Naive thymus-derived CD8-positive, alpha-beta T cell (primary cell): ENCODE results near the gene LMOD3. TPM values are rescaled to one million over a fixed set of nuclear protein-coding genes. Genes with fewer than 3 reads are reported as not detected.

Source experiments
- ATAC-seq, 2 donors: fragments of 150-1000 bp; cut with Tn5 transposase in 1 of 2; sonication (Bioruptor Pico), chemical (Tn5 transposase) in 1 of 2; 1 replicate in 1 of 2; 2 replicates in 1 of 2; pipeline ENCODE4 v1.10.0; 2021; ENCODE audit warnings: mild to moderate bottlenecking in 2 of 2, moderate library complexity in 2 of 2
- POLR2A ChIA-PET: fragments of 350-600 bp; sonication (Branson Sonifier 250); formaldehyde crosslinking; loops from one replicate; lab custom pipeline; 2021; ENCODE audit warnings: antibody characterized with exemption; lab: Charles Lee
- DNase-seq, 10 donors: peaks; one replicate each; pipeline versions ENCODE4 v3.0.0 to v3.0.0-alpha.2; 2020 to 2022
- H3K27ac Mint-ChIP-seq, 10 donors: one replicate each; pipeline ENCODE4 v1.8.0; 2020 to 2022; ENCODE audit warnings: mild to moderate bottlenecking in 10 of 10, mixed read lengths in 10 of 10, moderate library complexity in 4 of 10, inconsistent platforms in 1 of 10
- H3K27me3 Mint-ChIP-seq, 5 donors: one replicate each; pipeline ENCODE4 v1.8.0; 2021 to 2022; ENCODE audit warnings: mixed read lengths in 5 of 5
- H3K36me3 Mint-ChIP-seq, 3 donors: one replicate each; pipeline ENCODE4 v1.8.0; 2020 to 2022; ENCODE audit warnings: mixed read lengths in 3 of 3, mild to moderate bottlenecking in 2 of 3, inconsistent platforms in 1 of 3
- H3K4me1 Mint-ChIP-seq, 4 donors: one replicate each; pipeline ENCODE4 v1.8.0; 2021 to 2022; ENCODE audit warnings: mixed read lengths in 4 of 4
- H3K4me3 Mint-ChIP-seq, 10 donors: one replicate each; pipeline ENCODE4 v1.8.0; 2020 to 2022; ENCODE audit warnings: mild to moderate bottlenecking in 10 of 10, mixed read lengths in 10 of 10, moderate library complexity in 6 of 10, inconsistent platforms in 1 of 10
- H3K9me3 Mint-ChIP-seq, 9 donors: one replicate each; pipeline ENCODE4 v1.8.0; 2020 to 2022; ENCODE audit warnings: mixed read lengths in 9 of 9, mild to moderate bottlenecking in 3 of 9, inconsistent platforms in 1 of 9, moderate library complexity in 1 of 9
- polyA plus RNA-seq, 3 donors: library from polyadenylated mRNA; unstranded; fragments of 300-500 nt; fragmentation: Illumina TruSeq; gene quantifications; one replicate each; pipeline ENCODE4 v1.2.3, GENCODE V29; 2021
- total RNA-seq, 8 experiments: library from RNA in 2 of 8; stranded (reverse) in 2 of 8; gene quantifications; one replicate each; pipeline ENCODE4 v1.2.3 and lab custom pipeline; 2021 to 2026

Gene LMOD3
- total and polyA plus RNA-seq, 5 experiments from 2014 or later = 0.06 TPM; not detected in 4

DNA sequence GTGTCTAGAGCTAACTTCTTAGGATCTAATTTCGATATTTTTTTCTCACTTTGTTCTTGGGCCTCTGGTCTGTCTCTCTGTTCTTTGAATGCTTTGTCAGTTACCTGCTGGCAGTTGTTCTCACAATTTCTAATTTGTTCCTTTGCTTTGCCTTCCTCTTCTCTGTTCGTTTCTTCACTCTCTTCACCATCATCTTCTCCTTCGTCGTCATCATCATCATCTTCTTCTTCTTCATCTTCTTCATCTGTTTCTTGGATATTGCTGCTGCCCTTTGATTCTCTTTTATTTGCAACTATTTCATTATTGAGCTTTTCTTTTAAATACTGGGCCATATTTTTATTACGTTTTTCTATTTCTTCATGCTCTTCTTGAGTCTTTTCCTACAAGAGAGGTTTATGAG, 2.7 kb downstream of the LMOD3 start:
- POLR2A ChIA-PET = interaction anchor here (1.2 kb wide), 1 partner anchor 35 kb away, joined by 4 read pairs; the partner anchor contains the start of gene ARL6IP5
- H3K9me3 Mint-ChIP-seq = no peaks in the 10 kb centered on the region
- H3K27me3 Mint-ChIP-seq = peaks cover 0 to 2% (median 0%) of the 10 kb centered on the region in 5 donors
- peaks cover 2 to 6% (median 5%) of the 10 kb centered on the region in 4 donors for H3K4me1 Mint-ChIP-seq
- H3K27ac Mint-ChIP-seq = peak overlapping the region in 3 of 10 donors; percentile 1 to 50 (median 47)
- H3K36me3 Mint-ChIP-seq = no peaks in the 10 kb centered on the region
- ATAC-seq = no peak
- no peak overlapping the region for H3K4me3 Mint-ChIP-seq
- DNase-seq = no peak

DNA sequence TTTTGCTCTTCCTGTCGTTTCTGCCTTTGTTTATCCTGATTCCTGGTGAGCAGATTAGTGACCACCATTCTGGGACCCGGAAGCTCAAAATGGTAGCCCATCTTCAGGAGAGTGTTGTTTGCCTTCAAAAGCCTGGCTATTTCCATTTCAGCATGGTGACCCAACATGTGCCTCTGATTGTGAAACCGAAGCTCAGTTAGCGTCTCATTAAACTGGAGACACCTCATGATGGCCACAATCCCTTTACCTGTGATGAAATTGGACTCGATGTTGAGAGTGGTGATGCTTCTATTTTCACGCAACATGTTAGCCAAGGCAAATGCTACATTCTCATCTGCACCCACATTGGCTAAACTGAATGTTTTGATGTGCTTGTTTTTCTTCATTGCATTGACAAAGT, 3.3 kb downstream of the LMOD3 start:
- Mint-ChIP-seq H3K4me1 (peaks cover 2 to 6% (median 5%) of the 10 kb centered on the region in 4 donors), H3K27me3 (peaks cover 0 to 2% (median 0%) of the 10 kb centered on the region in 5 donors), H3K9me3 (no peaks in the 10 kb centered on the region), H3K27ac (peak overlapping the region in 1 of 10 donors; percentile 1), H3K36me3 (no peaks in the 10 kb centered on the region), H3K4me3 (no peak overlapping the region)
- POLR2A ChIA-PET = interaction anchor here (0.9 to 1.2 kb wide), 2 partner anchors 18 to 34 kb away, joined by 4 read pairs; partner anchors contain the start of gene ARL6IP5
- ATAC-seq (no peak), DNase-seq (no peak)

DNA sequence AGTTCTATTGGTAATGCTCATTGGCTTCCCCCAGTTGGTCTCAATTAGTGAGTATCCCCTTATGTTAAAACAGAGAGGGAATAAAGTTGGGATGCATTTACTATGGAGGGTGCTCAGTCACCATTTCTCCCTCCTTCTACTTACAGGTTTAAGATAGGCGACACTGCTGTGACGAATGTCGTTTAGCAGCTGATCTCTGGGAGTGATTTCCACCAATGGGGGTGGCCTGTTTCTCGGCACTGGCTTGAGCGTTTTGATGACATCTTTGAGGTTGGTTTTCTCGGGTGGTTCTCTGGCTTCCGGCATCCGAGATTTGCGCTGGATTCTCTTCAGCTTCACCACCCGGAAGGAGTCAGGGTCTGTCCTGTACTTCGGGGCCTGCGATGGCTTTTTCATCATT, 3.8 kb downstream of the LMOD3 start:
- ATAC-seq (no peak), DNase-seq (no peak)
- Mint-ChIP-seq H3K36me3 (no peaks in the 10 kb centered on the region), H3K27ac (no peak overlapping the region), H3K4me3 (no peak overlapping the region), H3K9me3 (no peaks in the 10 kb centered on the region), H3K27me3 (peaks cover 0 to 2% (median 0%) of the 10 kb centered on the region in 5 donors), H3K4me1 (peaks cover 3 to 6% (median 5%) of the 10 kb centered on the region in 4 donors)
- POLR2A ChIA-PET = interaction anchor here (0.9 kb wide), 1 partner anchor 17 kb away, joined by 4 read pairs; no protein-coding TSS in a partner anchor

DNA sequence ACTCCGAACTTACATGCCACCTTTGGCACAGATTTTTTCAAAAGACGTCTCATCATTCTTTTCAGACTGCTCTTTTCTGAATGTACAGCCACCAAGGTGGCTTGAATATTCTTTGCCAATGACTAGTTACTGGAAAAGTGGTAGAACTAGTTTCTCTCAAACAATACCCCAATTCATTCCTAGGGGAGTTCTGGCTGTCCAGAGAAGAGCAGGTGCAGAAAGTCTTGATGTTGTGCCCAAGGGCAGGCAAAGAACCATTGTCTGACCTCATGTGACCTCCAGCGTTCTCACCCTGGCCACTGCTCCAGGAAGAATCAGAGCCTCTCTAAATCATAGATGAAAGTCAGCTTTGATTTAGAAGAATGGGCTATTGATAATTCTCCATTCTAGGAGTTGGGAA, 5.5 kb downstream of the LMOD3 start:
- no peak overlapping the region for H3K4me3 Mint-ChIP-seq
- DNase-seq (no peak), ATAC-seq (no peak)
- no peak overlapping the region for H3K27ac Mint-ChIP-seq
- peaks cover 0 to 2% (median 0%) of the 10 kb centered on the region in 5 donors for H3K27me3 Mint-ChIP-seq
- POLR2A ChIA-PET = no interaction called here
- H3K36me3 Mint-ChIP-seq = no peaks in the 10 kb centered on the region
- H3K4me1 Mint-ChIP-seq = peaks cover 5 to 12% (median 6%) of the 10 kb centered on the region in 4 donors
- H3K9me3 Mint-ChIP-seq = no peaks in the 10 kb centered on the region

DNA sequence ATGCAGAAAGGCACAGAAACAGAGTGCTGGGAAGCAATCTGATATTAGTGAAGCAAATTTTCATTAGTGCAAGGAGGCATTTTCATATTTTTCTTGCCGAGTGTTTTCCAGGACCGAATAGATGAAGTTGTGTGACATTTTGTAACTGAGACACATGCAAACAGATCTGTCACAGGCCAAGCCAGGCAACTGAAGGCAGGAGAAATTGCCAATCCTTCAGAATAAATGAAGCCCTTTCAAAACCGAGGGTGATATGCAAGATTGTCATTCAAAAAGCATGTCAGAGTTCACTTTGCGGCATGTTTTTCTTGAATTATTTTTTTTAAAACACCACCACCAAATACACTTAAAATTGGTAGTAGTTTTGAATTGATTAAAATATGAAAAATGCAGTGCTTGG, 6.2 kb downstream of the LMOD3 start:
- Mint-ChIP-seq H3K36me3 (no peaks in the 10 kb centered on the region), H3K27ac (no peak overlapping the region), H3K4me1 (peaks cover 4 to 13% (median 6%) of the 10 kb centered on the region in 4 donors), H3K9me3 (no peaks in the 10 kb centered on the region), H3K27me3 (peaks cover 0 to 2% (median 0%) of the 10 kb centered on the region in 5 donors), H3K4me3 (no peak overlapping the region)
- DNase-seq (no peak), ATAC-seq (no peak)
- POLR2A ChIA-PET = no interaction called here

DNA sequence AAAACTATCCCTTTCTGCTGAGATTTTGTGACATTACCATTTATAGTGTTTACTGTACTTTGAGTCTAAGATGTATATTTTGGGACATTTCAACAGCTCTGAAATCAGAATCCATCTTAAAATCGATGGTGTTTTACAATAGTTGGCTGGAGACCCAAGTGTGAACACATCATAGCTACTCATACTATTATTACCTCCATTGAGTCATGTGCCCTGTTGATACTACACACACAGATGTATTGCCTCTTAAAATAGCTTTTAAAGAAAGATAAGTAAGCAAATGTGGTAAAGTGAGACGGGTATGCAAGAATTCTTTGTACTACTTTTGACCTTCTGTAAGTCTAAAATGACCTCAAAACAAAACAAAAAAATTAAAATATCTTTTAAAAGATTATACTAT, 6.7 kb downstream of the LMOD3 start:
- POLR2A ChIA-PET = no interaction called here
- ATAC-seq = no peak
- no peaks in the 10 kb centered on the region for H3K9me3 Mint-ChIP-seq
- no peak overlapping the region for H3K4me3 Mint-ChIP-seq
- H3K27me3 Mint-ChIP-seq = peaks cover 0 to 2% (median 0%) of the 10 kb centered on the region in 5 donors
- no peak for DNase-seq
- H3K27ac Mint-ChIP-seq = no peak overlapping the region
- peaks cover under 1 to 11% (median 4%) of the 10 kb centered on the region in 4 donors for H3K4me1 Mint-ChIP-seq
- H3K36me3 Mint-ChIP-seq = no peaks in the 10 kb centered on the region

DNA sequence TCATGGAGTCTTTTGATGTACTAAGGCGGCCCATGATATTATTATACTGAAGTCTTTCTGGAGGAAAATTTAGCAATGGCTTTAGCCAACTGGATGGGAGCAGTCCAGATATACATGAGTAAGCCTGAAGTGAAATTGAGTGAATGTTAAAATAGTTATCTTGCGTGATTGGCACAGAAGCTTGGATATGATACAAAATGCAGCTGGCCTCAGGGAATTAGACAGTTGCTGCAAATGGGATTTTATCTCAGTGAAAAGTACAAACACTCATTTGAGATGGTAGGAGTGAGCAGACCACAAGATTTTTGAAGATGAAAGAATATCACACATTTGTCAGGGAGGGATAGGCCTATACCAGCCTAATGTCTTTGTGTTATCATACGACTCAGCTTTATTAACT, 8.9 kb downstream of the LMOD3 start:
- H3K4me1 Mint-ChIP-seq = peaks cover 0 to 15% (median 4%) of the 10 kb centered on the region in 4 donors
- ATAC-seq (no peak), DNase-seq (no peak)
- H3K27me3 Mint-ChIP-seq = no peaks in the 10 kb centered on the region
- POLR2A ChIA-PET = interaction anchor here (0.6 kb wide), 1 partner anchor 50 kb away, joined by 3 read pairs; no protein-coding TSS in a partner anchor
- peak overlapping the region in 1 of 10 donors; percentile 49 for H3K27ac Mint-ChIP-seq
- no peaks in the 10 kb centered on the region for H3K36me3 Mint-ChIP-seq
- no peaks in the 10 kb centered on the region for H3K9me3 Mint-ChIP-seq
- no peak overlapping the region for H3K4me3 Mint-ChIP-seq

DNA sequence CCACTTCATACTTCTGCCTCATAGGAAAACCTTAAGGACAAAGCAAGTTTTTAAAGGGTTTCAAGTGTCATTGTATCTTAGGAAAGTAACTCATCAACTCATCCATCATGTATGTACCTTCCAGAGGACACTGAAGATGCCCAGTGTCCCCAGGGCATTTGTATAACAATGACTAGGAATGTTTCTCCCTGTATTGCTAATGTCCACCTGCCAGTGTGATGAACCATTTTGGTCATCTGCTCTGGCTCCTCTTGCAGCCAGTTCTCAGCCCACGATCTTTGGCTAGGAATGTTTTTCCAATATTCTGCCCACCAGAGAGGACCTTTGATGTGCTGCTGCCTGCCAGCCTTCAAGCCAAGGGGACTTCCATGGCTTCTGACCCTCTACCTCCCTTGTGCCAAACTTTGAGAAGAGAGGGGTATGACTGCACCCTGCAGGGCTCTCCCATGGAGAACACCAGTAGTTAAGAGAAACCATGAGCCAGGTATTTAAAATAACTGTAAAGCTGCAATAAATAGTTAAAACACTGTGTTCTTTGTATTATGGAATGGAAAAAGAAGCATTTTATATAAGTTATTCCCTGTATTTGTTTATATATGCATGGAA, 11.4 kb downstream of the LMOD3 start:
- no peak for ATAC-seq

DNA sequence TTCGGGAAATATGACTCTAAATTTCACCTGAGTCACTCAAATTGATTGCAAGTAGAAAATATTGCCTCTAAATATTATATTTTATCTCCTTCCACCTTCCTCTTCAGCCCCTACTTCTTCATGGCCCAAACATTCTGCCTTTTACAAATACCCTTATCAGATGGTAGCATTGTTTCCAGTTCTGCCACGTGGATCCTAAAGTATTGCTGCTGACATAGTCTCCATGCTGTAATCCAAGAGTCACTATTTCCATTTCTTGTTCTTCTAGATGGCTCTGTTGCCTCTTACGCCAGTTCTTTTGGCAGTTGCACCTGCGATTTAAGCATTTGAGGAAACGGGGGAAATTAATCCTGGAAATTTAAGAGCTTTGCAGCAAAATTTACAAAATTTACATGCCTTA, 13.6 kb downstream of the LMOD3 start:
- Mint-ChIP-seq H3K9me3 (no peaks in the 10 kb centered on the region), H3K4me3 (no peak overlapping the region), H3K27me3 (no peaks in the 10 kb centered on the region), H3K4me1 (peaks cover 7 to 27% (median 13%) of the 10 kb centered on the region in 4 donors), H3K36me3 (peaks cover 0 to 27% (median 7%) of the 10 kb centered on the region in 3 donors), H3K27ac (peak overlapping the region in 7 of 10 donors; percentile 5 to 69 (median 21))
- DNase-seq (no peak), ATAC-seq (no peak)
- POLR2A ChIA-PET = interaction anchor here (1.2 kb wide), 1 partner anchor 9 kb away, joined by 8 read pairs; no protein-coding TSS in a partner anchor

More for the DNA sequence above, 11.4 kb downstream of the LMOD3 start:
- H3K27me3 Mint-ChIP-seq = no peaks in the 10 kb centered on the region
- no peaks in the 10 kb centered on the region for H3K9me3 Mint-ChIP-seq
- peaks cover 0 to 4% (median 0%) of the 10 kb centered on the region in 3 donors for H3K36me3 Mint-ChIP-seq
- no peak for DNase-seq
- peak overlapping the region in 4 of 10 donors; percentile 18 to 77 (median 42) for H3K27ac Mint-ChIP-seq
- POLR2A ChIA-PET = no interaction called here
- no peak overlapping the region for H3K4me3 Mint-ChIP-seq
- peaks cover 0 to 17% (median 5%) of the 10 kb centered on the region in 4 donors for H3K4me1 Mint-ChIP-seq

DNA sequence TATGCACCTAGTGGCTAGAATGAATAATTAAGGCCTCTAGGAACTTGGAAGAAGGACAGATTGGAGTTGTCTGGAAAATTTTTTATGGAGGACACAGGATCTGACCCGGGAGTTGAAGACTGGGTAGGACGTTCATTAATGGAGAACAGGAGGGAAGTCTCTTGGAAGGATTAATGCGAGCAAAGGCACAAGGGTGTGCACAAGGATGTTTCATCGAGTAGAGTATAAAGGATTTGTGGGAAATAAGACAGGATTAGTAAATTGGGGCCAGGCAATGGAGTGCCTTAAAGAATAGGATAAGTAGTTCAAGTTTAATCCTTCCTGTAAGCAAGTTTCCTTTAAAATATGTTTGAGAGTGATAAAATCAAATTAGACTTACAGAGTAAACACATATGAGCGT, 14.6 kb downstream of the LMOD3 start:
- Mint-ChIP-seq H3K4me1 (peaks cover 10 to 30% (median 16%) of the 10 kb centered on the region in 4 donors), H3K9me3 (no peaks in the 10 kb centered on the region), H3K4me3 (no peak overlapping the region), H3K36me3 (peaks cover 0 to 36% (median 12%) of the 10 kb centered on the region in 3 donors), H3K27ac (peak overlapping the region in 9 of 10 donors; percentile 2 to 88 (median 35)), H3K27me3 (no peaks in the 10 kb centered on the region)
- DNase-seq = no peak
- POLR2A ChIA-PET = no interaction called here
- ATAC-seq = no peak

DNA sequence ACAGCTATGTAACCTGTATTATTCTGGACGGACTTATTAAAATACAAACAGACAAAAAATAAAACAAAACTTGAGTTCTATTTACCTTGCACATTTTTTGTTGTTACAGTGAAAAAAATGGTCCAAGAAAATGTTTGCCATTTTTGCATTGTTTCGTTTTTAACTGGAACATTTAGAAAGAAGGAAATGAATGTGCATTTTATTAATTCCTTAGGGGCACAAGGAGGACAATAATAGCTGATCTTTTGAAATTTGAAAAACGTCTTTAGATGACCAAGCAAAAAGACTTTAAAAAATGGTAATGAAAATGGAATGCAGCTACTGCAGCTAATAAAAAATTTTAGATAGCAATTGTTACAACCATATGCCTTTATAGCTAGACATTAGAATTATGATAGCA, 17.1 kb downstream of the LMOD3 start:
- DNase-seq (no peak), ATAC-seq (no peak)
- no peaks in the 10 kb centered on the region for H3K27me3 Mint-ChIP-seq
- peak overlapping the region in 5 of 10 donors; percentile 0 to 69 (median 29) for H3K27ac Mint-ChIP-seq
- no peaks in the 10 kb centered on the region for H3K9me3 Mint-ChIP-seq
- POLR2A ChIA-PET = interaction anchor here (0.6 to 1.5 kb wide), 3 partner anchors 10 to 17 kb away, joined by 3 to 5 read pairs (median 3); no protein-coding TSS in a partner anchor
- peaks cover 10 to 43% (median 24%) of the 10 kb centered on the region in 4 donors for H3K4me1 Mint-ChIP-seq
- H3K4me3 Mint-ChIP-seq = no peak overlapping the region
- H3K36me3 Mint-ChIP-seq = peaks cover 0 to 51% (median 25%) of the 10 kb centered on the region in 3 donors

DNA sequence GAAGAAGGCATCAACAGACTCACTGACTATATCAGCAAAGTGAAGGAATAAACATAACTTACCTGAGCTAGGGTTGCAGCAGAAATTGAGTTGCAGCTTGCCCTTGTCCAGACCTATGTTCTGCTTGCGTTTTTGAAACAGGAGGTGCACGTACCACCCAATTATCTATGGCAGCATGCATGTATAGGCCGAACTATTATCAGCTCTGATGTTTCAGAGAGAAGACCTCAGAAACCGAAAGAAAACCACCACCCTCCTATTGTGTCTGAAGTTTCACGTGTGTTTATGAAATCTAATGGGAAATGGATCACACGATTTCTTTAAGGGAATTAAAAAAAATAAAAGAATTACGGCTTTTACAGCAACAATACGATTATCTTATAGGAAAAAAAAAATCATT, 17.8 kb downstream of the LMOD3 start:
- DNase-seq (no peak), ATAC-seq (no peak)
- Mint-ChIP-seq H3K27me3 (no peaks in the 10 kb centered on the region), H3K36me3 (peaks cover 0 to 56% (median 29%) of the 10 kb centered on the region in 3 donors), H3K4me1 (peaks cover 15 to 50% (median 30%) of the 10 kb centered on the region in 4 donors), H3K4me3 (no peak overlapping the region), H3K27ac (peak overlapping the region in 7 of 10 donors; percentile 7 to 76 (median 67)), H3K9me3 (no peaks in the 10 kb centered on the region)
- POLR2A ChIA-PET = interaction anchor here (1.0 to 1.5 kb wide), 3 partner anchors 9 to 52 kb away, joined by 3 to 5 read pairs (median 3); partner anchors contain the start of gene TMF1

DNA sequence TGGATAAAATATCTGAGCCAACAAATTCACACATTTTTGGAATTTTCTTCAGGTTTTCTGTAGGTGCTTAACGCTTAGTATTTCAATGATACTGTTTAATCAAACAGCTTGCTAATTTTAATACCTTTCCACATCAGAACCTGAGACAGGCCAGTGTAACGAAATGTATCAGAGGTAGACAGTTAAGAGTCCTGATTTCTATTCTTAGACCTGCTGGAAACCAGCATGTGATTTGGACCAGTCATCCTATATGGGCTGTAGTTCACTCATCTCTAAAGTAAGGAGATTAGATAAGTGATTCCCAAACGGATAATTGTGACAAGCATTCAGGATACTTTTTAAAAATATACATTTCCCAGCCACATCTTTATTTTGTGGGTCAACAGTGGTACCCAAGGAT, 19.3 kb downstream of the LMOD3 start:
- Mint-ChIP-seq H3K36me3 (peaks cover 0 to 61% (median 31%) of the 10 kb centered on the region in 3 donors), H3K4me1 (peaks cover 19 to 54% (median 39%) of the 10 kb centered on the region in 4 donors), H3K9me3 (no peaks in the 10 kb centered on the region), H3K27ac (peak overlapping the region in 5 of 10 donors; percentile 9 to 82 (median 30)), H3K27me3 (no peaks in the 10 kb centered on the region), H3K4me3 (no peak overlapping the region)
- POLR2A ChIA-PET = no interaction called here
- ATAC-seq = no peak
- DNase-seq = no peak
